Measurements from ENCODE around the gene REG3G. TPM values are rescaled to one million over a fixed set of nuclear protein-coding genes. Genes with fewer than 3 reads are reported as not detected.

Gene REG3G
- polyA plus RNA-seq, 1 donor (not counting 4 experiments of a cell fraction or from before 2014, with no cell fraction given) = not detected

DNA sequence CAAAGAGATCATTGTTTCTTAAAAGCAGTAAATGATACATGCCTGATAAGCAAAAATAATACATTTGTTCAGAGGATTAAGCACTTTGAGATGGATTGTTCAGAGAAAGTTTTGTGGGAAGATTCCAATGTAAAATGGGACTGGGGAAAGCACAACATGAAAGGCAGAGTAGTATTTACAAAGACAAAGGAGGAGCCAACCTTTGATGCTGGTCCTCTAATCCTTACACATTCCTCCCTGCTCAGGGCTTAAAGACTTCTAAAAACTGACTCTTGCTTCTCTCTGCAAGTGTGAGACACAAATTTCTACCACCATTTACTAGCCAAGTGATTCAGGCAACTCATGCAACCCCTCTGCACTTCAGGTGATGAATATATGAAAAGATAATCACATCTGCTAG is 47.2 kb upstream of the REG3G start:
- no peaks in the 10 kb centered on the region for H3K27me3 ChIP-seq (ENCODE audit: control insufficient read depth, extremely low read depth, insufficient read depth, low read length)
- H3K9me1 ChIP-seq (ENCODE audit: control insufficient read depth, extremely low read depth, insufficient read depth, low read length) = no peaks in the 10 kb centered on the region
- no peak overlapping the region for H2AFZ ChIP-seq (ENCODE audit: control insufficient read depth, low read length)
- H3K79me2 ChIP-seq (ENCODE audit: control insufficient read depth, insufficient read depth, low read length) = no peaks in the 10 kb centered on the region
- no peak overlapping the region for H3K27ac ChIP-seq (ENCODE audit: control insufficient read depth, insufficient read depth, low read length)
- no peaks in the 10 kb centered on the region for H3K9me3 ChIP-seq (ENCODE audit: control insufficient read depth, low read depth, low read length)
- dilution Hi-C loops (cut with MboI; ENCODE audit: extremely low pct_ligation_motif_present, low sequenced_read_pairs) = no loop called here
- no peaks in the 10 kb centered on the region for H3K36me3 ChIP-seq (ENCODE audit: control insufficient read depth in 2 of 2, extremely low read depth in 1 of 2, insufficient read depth in 2 of 2, low read length in 2 of 2)
- H3K4me2 ChIP-seq (ENCODE audit: control insufficient read depth, extremely low read depth, insufficient read depth, low read depth, low read length) = no peak overlapping the region
- H4K20me1 ChIP-seq (ENCODE audit: control insufficient read depth, extremely low read depth, insufficient read depth, low read length) = no peaks in the 10 kb centered on the region
- TF ChIP-seq, protein P1, sequence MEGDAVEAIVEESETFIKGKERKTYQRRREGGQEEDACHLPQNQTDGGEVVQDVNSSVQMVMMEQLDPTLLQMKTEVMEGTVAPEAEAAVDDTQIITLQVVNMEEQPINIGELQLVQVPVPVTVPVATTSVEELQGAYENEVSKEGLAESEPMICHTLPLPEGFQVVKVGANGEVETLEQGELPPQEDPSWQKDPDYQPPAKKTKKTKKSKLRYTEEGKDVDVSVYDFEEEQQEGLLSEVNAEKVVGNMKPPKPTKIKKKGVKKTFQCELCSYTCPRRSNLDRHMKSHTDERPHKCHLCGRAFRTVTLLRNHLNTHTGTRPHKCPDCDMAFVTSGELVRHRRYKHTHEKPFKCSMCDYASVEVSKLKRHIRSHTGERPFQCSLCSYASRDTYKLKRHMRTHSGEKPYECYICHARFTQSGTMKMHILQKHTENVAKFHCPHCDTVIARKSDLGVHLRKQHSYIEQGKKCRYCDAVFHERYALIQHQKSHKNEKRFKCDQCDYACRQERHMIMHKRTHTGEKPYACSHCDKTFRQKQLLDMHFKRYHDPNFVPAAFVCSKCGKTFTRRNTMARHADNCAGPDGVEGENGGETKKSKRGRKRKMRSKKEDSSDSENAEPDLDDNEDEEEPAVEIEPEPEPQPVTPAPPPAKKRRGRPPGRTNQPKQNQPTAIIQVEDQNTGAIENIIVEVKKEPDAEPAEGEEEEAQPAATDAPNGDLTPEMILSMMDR (optimal IDR thresholded peaks at IDR 0.05 in 1 of 3, IDR thresholded peaks at IDR 0.05 in 1 of 3, conservative IDR thresholded peaks at IDR 0.05 in 1 of 3; ENCODE audit: extremely low read depth in 1 of 3, insufficient read depth in 2 of 3, low read length in 3 of 3) = no peak
- no peak for TF ChIP-seq EZH2 (IDR thresholded peaks at IDR 0.05; ENCODE audit: low read length)
- no peak overlapping the region for H3K9ac ChIP-seq (ENCODE audit: control insufficient read depth, extremely low read depth, insufficient read depth, low read length)
- H3K4me1 ChIP-seq (ENCODE audit: control insufficient read depth, extremely low read depth, insufficient read depth, low read length) = no peaks in the 10 kb centered on the region
- no peak overlapping the region for H3K4me3 ChIP-seq (ENCODE audit: control insufficient read depth in 2 of 3, extremely low read depth in 1 of 3, insufficient read depth in 2 of 3, low read depth in 1 of 3, low read length in 3 of 3)
- FAIRE-seq (no peak), DNase-seq (ENCODE audit: low read depth, low spot score) (no peak)

- Histone ChIP-seq H3K4me2 (ENCODE audit: control insufficient read depth, extremely low read depth, insufficient read depth, low read depth, low read length) (no peak overlapping the region), H3K9me3 (ENCODE audit: control insufficient read depth, low read depth, low read length) (no peaks in the 10 kb centered on the region), H3K36me3 (ENCODE audit: control insufficient read depth in 2 of 2, extremely low read depth in 1 of 2, insufficient read depth in 2 of 2, low read length in 2 of 2) (no peaks in the 10 kb centered on the region), H3K27me3 (ENCODE audit: control insufficient read depth, extremely low read depth, insufficient read depth, low read length) (no peaks in the 10 kb centered on the region), H3K9me1 (ENCODE audit: control insufficient read depth, extremely low read depth, insufficient read depth, low read length) (no peaks in the 10 kb centered on the region), H2AFZ (ENCODE audit: control insufficient read depth, low read length) (no peak overlapping the region), H3K9ac (ENCODE audit: control insufficient read depth, extremely low read depth, insufficient read depth, low read length) (no peak overlapping the region), H4K20me1 (ENCODE audit: control insufficient read depth, extremely low read depth, insufficient read depth, low read length) (no peaks in the 10 kb centered on the region), H3K4me3 (ENCODE audit: control insufficient read depth in 2 of 3, extremely low read depth in 1 of 3, insufficient read depth in 2 of 3, low read depth in 1 of 3, low read length in 3 of 3) (no peak overlapping the region), H3K4me1 (ENCODE audit: control insufficient read depth, extremely low read depth, insufficient read depth, low read length) (no peaks in the 10 kb centered on the region), H3K79me2 (ENCODE audit: control insufficient read depth, insufficient read depth, low read length) (no peaks in the 10 kb centered on the region), H3K27ac (ENCODE audit: control insufficient read depth, insufficient read depth, low read length) (no peak overlapping the region)
- DNase-seq (ENCODE audit: low read depth, low spot score) (no peak), FAIRE-seq (no peak)
- dilution Hi-C loops (cut with MboI; ENCODE audit: extremely low pct_ligation_motif_present, low sequenced_read_pairs) = no loop called here
- no peak for TF ChIP-seq EZH2 (IDR thresholded peaks at IDR 0.05; ENCODE audit: low read length)
- TF ChIP-seq, protein P1 (optimal IDR thresholded peaks at IDR 0.05 in 1 of 3, IDR thresholded peaks at IDR 0.05 in 1 of 3, conservative IDR thresholded peaks at IDR 0.05 in 1 of 3; ENCODE audit: extremely low read depth in 1 of 3, insufficient read depth in 2 of 3, low read length in 3 of 3) = peak; percentile 25 to 43 (median 42)
Measured at GRCh38 chr2:78979380-78980151, 45.9 kb upstream of the REG3G start.
